Activated CD8-positive, alpha-beta memory T cell treated with anti-CD3 and anti-CD28 coated beads for 1 hour (primary cell): ENCODE results near the gene LELP1.
A peak's percentile ranks its signal among the peaks of the same experiment; 100 is the strongest.
"Not testable (repeated sequence)": the region's sequence is repeated elsewhere in the genome, so short reads cannot be mapped to it uniquely, and the experiment has no call there.

Source experiments
- DNase-seq, 2 donors: peaks; one replicate each; pipeline ENCODE4 v3.0.0-alpha.2; 2020; ENCODE audit warnings: low read depth in 1 of 2; ENCODE audit errors: extremely low read depth in 1 of 2

Gene LELP1

DNA sequence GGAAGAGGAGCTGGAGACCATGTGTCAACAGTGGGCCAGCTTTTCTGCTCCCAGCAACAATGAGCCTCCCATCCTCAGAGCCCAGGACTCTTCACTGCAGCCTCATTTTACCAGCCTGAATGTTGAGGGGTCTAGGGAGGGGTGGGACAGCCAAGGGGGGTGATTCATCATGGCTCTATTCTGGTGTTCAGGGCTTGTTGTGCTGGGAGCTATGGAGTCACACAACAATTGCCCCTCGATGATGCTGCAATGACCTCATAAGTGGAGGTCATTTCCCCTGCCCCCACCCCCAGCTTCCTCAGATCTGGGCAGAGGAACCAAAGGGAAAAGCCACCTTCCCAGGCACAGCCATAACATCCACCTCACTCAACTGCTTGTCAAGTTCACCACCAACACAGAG, at the start of gene LELP1:
LELP1 (plus strand) TSS at position 301 of the 400 bp plus-strand sequence. CDS start 1,278 bp downstream, outside the sequence.
- no peak for DNase-seq

DNA sequence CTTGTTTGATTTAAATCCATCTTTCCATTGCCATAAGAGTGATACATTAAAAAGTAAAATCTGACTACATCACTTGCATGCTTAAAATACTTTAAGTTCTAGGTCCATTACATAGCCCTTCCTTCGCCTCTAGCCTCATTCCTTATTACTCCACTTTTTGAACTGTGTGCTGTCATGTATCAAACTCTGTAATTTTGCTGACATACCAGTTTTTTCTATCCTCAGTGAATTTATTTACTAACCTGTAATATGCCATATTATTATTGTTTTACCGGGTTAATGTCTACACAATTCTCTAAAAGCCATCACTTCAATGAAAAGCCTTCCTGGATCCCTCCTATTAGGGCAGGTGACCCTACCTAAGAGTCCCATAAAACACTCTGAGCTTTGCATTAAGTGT, 47.7 kb upstream of the LELP1 start:
- no peak for DNase-seq

DNA sequence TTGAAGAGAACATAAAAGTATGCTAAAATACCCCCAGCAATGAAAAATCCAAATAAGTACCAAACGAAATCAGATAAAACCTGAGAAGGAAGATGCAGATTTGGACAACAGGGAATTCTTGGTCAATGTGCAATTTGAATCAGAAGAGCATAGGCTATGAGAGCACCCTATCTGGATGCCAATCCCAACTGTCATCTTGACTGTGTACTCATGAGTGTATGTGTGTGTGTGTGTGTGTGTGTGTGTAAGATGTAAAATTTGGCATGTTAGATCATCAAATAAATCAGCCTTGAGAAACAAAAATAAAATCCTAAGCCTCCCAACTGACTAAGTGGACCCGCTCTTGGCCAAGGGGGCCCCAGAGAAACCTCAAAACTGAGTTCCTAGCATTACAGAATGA, 34.5 kb upstream of the LELP1 start:
- DNase-seq, result no peak

DNA sequence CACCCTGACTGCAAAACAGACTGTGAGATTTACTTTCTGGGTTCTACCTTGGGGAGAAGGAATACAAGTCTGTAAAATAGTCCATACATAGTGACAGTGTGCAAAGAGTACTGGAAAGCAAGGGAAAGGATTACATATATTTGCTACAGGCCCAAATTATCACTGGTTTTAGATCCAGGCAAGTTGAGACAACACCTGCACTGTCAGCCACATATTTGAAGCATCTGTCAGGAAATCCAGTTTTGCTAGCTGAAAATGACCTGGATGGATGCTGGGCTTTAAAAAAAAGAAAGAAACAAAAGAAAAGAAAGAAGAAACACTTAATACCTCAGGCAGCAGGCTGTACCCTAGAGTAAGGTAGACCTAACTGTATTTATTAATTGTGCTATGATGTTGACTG, 28.6 kb upstream of the LELP1 start:
- DNase-seq, result no peak

DNA sequence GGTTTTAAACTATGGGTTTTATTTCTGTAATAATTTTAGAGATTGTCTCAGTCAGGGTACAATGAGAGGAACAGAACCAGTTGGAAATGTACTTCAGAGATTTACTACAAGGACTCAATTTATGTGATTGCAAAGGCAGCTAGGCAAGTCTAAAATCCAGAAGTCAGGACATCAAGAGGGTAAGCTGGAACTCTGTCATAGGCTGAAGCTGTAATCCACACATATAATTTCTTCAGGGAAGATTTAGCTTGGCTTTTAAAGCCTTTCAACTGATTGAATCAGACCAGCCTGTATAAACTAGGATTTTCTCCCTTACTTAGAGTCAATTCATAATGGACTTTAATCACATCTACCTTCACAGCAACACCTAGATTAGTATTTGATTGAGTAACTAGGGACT, 24.3 kb upstream of the LELP1 start:
- DNase-seq, result no peak

DNA sequence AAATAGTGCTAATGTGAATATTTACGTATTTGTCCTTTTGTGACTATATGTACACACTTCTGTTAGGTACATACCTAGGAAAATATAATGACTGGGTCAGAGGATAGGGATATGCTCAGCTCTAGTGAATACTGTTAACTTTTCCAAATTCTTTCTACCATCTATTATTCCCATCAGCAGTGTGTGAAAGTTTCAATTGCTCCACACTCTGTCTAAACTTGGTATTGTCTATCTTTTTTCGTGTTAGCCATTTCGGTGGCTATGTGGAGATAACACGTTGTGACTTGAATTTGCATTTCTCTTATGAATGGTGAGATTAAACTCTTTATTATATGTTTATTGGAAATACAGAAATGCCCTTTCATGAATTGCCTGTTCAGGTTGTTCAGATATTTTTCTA, 22.7 kb upstream of the LELP1 start:
- DNase-seq, result no peak

DNA sequence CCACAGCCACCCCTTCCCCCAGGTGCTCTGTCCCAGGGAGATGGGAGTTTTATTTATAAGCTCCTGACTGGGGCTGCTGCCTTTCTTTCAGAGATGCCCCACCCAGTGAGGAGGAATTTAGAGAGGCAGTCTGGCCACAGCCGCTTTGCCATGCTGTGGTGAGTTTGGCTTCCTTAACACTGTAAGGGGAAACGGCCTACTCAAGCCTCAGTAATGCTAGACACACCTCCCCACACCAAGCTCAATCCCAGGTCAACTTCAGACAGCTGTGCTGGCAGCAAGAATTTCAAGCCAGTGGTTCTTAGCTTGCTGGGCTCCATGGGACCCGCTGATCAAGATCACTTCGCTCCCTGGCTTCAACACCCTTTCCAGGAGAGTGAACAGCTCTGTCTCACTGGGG, 14.9 kb upstream of the LELP1 start:
- DNase-seq, result not testable (repeated sequence)

DNA sequence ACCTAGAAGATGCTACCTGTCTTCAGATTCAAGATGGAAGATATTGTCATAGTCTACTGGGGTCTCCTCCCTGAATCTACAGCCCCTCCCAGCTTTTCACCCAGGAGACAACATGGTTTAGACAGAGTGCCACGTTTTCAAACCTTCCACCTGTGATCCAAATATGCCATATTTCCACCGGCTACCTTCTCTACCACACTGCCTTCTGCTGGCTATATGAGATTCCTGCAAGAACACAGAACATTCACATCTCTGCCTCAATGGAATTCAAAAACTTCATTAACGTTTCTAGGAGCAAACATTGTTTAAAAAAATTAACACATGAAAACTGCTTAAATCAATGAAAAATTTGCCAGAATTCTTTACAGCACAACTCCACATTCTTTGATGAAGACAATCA, 12.9 kb upstream of the LELP1 start:
- no peak for DNase-seq

DNA sequence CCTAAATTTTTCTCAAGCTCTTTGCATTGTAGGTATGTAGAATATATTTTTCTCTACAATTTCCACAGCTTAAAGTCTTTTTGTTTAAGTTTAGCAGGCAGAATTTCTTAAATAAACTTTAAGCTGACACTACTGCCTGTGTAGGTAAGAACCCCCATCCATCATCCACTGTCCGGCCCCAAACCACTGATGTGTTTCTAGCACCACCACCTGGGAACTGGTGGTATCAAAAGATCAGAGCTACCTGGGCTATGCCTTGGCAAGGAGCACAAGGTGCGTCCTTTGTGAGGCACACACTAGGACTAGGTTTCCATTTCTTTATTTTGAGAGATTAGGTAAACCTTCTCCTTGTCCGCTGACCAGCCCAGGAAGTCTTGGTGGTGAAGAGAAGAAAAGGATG, 10.5 kb upstream of the LELP1 start:
- DNase-seq, result no peak

DNA sequence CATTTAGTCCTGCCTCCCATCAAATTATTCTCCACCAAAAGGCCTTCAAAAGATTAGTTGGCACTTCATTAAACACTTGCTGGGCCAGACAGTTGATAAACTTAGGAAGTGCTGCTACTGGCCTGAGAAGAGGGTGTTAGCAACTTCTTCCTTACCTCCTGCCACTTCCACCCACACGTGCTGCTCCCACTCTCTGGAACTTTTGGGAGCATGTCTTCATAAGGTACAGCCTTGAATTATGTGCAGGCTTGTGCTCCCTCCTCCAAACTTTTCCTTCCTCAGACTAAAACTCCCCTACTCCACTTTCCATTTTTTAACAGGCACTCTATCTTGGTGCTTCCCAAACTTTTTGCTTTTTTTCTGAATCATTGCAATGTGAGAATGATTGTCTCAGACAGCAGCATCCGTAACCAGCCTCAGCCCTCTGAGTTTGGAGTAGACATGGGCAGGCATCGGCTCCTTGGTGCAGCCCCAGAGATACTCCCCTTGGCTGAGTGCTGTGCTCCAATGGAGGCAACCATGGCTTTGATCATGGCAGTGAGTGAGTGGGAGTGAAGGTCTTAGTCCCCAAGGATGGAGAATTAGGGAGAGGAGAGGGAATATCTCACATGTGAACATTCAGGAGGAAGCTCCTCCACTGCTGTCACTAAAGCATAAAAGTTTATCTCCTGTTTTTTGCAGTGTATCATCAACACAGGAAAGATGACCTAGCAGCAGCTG, 8.7 kb upstream of the LELP1 start:
- no peak for DNase-seq

DNA sequence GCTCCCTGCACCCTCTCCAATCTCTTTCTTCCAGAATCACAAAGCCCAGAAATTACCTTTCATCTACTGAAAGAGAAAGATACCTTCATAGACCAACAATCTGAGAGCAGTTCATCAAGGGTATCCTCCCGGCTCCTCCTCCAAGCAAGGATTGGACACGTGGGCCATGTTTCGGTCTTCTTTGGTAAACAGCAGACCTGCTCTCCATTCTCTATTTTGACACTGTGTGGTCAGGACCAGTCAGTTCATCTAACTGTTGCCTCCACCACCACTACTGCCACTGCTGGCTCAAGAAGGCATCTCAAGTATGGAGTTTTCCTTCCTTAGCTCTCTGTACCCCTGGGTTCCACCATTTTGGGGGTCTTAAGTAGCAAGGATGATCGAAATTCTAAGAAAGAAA, 8.0 kb upstream of the LELP1 start:
- DNase-seq, result no peak

DNA sequence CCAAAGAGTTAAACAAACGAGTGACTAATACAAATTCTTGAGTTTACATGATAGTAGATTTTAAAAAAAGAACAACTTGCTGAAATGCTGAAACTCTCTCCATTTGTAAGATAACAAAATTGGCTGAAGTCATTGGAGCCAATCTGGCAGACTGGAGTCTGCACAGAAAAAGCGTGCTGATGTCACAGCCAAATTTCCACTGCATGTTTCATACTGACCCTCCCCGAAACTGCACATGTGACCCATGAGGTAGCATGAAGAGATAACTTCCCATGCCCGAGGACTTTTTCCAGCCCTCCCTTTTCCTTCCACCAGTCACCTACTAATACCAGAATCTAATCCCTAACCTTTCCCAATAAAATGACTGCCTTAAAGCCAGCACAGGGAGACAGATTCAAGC, 1.2 kb upstream of the LELP1 start:
- no peak for DNase-seq

DNA sequence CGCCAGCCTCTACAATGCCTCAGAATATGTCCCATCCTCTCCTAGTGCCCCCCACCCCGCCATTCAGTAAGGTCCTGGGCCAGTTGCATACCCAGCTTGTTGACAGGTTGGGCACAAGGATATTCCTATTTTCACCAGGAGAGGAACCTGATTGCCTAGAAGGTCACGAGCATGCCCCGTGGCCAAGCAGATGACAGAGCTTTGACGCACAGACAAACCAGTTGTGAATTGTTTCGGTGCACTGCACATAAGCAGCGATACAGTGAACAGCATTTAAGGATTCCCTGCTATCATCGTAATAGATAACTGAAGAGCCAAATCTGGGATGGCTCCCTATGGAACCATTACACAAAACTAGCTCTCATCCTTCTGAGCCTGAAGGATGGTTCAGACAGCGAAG, 3.4 kb downstream of the LELP1 start:
- no peak for DNase-seq

DNA sequence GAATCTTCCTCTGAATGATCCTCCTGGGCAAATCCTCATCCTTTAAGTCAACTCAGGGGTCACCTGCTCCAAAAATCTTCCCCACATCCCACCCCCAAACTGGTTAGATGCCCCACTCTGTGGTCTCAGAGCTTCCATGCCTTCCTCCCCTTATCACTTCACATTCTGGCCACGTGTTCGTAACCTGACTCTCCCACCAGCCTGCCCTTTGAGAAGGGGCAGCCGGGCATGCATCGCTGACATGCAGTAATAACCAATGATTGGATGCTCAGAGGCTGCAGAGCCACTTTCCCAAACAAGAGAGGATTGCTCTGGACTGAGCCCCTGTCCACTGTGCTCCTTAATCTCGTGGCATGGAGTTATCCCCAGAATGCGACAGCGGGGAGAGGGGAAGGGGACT, 7.0 kb downstream of the LELP1 start:
- DNase-seq, result no peak

DNA sequence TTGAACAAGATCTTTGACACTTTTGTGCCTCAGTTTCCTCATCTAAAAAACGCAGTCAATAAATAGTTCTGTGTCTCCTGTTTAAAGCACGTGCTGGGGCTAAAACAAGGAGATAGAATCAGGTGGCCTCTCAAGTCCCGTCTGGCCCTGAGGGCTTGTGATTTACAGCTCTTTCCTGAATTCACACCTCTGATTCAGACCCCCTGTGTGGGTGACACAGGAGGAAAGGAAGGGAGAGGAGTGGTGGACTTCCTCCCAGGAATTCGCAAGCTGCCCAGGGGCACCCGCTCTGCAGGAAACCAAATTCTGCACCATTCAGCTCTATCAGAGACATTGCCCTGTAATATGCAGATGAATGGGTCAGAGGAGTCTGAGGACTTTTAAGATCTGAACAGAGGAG, 9.0 kb downstream of the LELP1 start:
- DNase-seq, result no peak

DNA sequence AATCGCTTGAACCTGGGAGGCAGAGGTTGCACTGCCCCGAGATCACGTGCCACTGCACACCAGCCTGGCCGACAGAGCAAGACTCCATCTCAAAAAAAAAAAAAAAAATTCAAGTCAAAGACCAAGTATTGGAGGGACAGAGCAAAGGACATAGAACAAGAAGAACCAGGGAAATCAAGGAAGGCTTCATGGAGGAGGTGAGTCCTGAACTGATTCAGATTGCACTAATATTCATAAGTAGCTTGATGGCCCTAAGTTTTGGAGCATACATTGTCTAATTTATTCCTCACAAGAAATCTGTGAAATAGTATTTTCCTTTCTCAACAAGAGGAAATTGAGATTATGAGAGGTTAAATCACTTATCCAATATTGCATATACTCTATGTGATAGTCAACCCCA, 10.3 kb downstream of the LELP1 start:
- no peak for DNase-seq

DNA sequence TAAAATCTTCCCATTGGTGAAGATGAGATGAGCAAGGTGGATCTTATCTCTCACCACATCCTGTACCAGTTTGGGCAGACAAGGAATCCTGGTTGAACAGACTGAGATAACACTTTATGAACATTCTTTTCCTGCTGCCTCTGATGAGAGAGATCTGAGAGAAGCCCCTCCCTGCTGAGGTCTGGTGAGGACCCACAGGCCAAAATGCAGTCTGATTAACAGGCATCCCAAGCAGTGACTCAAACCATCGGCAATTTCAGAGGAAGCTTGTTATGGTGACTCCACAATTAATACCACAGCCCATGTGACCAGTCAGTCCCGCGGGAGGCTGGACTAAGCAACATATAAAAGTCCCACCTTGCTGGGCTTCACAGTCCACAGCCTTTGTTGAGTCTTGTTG, 14.0 kb downstream of the LELP1 start, which contains the start of gene PRR9:
PRR9 (plus strand) TSS at position 373 of the 400 bp plus-strand sequence. CDS start 561 bp downstream, outside the sequence.
- DNase-seq, result no peak

DNA sequence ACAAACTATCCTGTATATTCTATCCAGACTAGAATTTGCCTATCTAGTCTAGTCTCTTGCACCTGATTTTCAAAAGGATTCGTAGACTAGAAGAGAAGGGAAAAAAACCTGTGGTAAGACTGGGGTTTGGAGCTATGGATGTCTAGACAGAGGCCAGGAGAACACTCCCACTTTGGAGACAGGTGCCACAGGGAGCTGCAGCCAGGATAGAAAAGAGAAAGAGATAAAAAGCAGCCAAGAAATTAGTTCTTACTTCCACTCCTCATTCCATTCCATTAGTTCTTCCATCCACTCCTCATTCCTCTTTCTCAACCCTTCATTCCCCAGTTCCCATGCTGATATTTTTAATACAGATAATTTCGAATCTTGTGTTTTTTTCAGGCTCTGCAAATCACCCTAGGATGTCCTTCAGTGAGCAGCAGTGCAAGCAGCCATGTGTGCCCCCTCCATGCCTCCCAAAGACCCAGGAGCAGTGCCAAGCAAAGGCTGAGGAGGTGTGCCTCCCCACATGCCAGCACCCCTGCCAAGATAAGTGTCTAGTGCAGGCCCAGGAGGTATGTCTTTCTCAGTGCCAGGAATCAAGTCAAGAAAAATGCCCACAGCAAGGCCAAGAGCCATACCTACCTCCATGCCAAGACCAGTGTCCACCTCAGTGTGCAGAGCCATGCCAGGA, 14.7 kb downstream of the LELP1 start:
- DNase-seq, result no peak

DNA sequence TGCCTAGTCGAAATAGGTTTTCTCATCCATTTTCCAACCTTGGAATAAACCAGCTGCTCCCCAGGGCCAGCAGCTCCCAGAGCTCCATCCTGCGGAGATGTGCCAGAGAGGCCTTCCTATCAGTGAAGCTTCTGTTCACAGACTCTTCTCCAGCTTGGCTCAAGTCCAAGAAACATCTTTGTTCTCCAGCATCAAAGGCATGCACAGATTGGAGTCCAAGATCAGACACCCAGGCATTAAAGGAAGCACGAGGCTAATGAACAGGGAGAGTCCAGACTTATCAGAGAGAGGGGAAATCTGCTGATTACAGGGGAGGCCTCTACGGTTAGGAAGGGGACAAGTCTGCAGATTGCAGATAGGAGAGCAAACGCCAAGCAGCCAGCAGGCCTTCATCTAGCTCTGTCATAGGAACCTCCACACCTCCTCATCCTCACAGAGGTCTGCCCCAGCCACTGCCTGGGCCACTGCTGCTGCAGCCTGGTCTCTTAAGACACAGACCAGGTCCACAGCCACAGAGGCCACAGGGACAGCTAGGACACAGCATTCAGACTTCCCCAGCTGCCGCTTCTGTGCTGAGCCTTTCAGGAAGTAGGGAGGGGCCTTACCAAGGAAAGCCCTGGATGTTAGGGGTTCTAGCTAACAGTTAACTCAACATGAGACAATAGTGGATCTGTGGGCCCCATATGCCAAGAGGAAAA, 17.5 kb downstream of the LELP1 start:
- no peak for DNase-seq

DNA sequence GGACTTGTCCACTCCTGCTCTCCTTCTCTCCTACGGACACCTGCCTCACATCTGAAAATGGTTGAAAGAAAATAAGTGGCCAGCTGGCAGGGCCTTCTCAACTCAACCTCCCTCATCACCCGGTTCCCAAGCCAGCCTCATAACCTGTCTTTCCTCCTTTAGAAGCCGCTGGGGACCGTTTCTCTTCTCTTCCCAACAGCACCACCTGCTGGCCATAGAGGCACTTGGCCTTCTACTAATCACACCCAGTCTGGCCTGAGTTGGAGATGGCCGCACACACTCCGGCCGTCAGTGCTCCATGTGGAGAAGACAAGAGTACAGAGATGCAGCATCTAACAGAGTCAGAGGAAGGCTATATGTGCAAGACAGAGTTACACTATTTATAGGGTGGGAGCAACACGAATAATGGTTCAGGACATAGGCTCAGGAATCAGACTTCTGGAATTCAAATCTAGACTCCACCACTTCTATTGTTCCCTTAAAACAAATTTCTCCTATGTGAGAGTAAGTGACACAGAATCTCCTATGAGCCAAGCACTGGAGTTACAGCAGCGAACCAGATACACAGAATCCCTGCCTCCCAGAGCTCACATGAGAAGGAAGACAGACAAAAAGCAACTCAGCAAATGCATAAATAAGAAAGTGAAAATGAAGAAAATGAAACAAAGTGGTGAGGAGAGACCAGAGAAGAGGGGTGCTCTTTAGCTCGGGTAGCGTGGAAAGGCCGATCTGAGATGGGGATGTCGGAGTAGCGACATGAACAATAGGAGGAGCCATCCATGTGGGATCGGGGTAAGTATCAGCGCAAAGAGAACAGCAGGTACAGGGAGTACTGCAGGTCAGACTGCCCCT, 20.0 kb downstream of the LELP1 start:
- peak in 1 of 2 donors; percentile 23 for DNase-seq

DNA sequence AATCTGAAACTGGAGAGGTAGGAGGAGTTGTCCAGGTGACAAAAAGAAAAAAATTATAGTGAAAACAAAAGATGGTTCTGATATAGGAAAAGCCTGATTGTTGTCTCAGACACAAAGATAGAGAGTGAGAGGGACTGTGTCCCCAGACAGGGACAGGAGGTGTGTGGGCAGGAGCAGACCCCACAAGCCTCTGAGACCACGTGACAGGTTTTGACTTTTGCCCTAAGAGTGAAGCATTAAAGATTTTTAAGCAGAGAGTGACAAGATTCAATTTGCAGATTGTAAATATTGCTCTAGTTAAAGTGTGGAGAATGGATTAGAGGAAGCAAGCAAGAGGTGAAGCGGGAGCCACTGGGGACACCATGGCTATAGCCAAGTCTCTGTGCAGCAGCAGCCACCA, 24.6 kb downstream of the LELP1 start:
- DNase-seq, result no peak
